CD4-positive, alpha-beta T cell treated with Interferon alpha-2 for 1 hour (primary cell): ENCODE results near the gene BMPER.

ENCODE experiments used
- DNase-seq, 2 donors: peaks; one replicate each; pipeline ENCODE4 v3.0.0-alpha.2; 2020 to 2022

BMPER gene

GRCh38 chr7:33905389-33906032, at the start of gene BMPER:
Gene BMPER (plus strand): TSS chr7:33905539. CDS start chr7:33905614, 75 bp downstream.
- no peak for DNase-seq

- DNase-seq = no peak
Observed at GRCh38 chr7:33861947-33862346, 43.4 kb upstream of the BMPER start.

- DNase-seq = no peak
Observed at GRCh38 chr7:33862946-33863814, 42.2 kb upstream of the BMPER start.

- no peak for DNase-seq
Observed at GRCh38 chr7:33868166-33868565, 37.2 kb upstream of the BMPER start.

GRCh38 chr7:33869176-33869575, 36.2 kb upstream of the BMPER start:
- DNase-seq = no peak

GRCh38 chr7:33870120-33870519, 35.2 kb upstream of the BMPER start:
- no peak for DNase-seq

- no peak for DNase-seq
Observed at GRCh38 chr7:33872870-33873269, 32.5 kb upstream of the BMPER start.

GRCh38 chr7:33873518-33873917, 31.8 kb upstream of the BMPER start:
- no peak for DNase-seq

- no peak for DNase-seq
Observed at GRCh38 chr7:33873981-33874750, 31.2 kb upstream of the BMPER start.

- DNase-seq = no peak
Observed at GRCh38 chr7:33874943-33875342, 30.4 kb upstream of the BMPER start.

GRCh38 chr7:33876596-33877274, 28.6 kb upstream of the BMPER start:
- DNase-seq = no peak

- DNase-seq = no peak
Observed at GRCh38 chr7:33880787-33881186, 24.6 kb upstream of the BMPER start.

- no peak for DNase-seq
Observed at GRCh38 chr7:33881316-33881715, 24.0 kb upstream of the BMPER start.

- DNase-seq = no peak
Observed at GRCh38 chr7:33882040-33882837, 23.1 kb upstream of the BMPER start.

- no peak for DNase-seq
Observed at GRCh38 chr7:33882950-33883670, 22.2 kb upstream of the BMPER start.

- no peak for DNase-seq
Observed at GRCh38 chr7:33883671-33883965, 21.7 kb upstream of the BMPER start.

- no peak for DNase-seq
Observed at GRCh38 chr7:33885290-33886148, 19.8 kb upstream of the BMPER start.

GRCh38 chr7:33886149-33886623, 19.2 kb upstream of the BMPER start:
- DNase-seq = no peak

GRCh38 chr7:33887266-33887975, 17.9 kb upstream of the BMPER start:
- no peak for DNase-seq

- DNase-seq = no peak
Observed at GRCh38 chr7:33888166-33888565, 17.2 kb upstream of the BMPER start.
